ENCODE measurements around the gene NEGR1.

Gene NEGR1

DNA sequence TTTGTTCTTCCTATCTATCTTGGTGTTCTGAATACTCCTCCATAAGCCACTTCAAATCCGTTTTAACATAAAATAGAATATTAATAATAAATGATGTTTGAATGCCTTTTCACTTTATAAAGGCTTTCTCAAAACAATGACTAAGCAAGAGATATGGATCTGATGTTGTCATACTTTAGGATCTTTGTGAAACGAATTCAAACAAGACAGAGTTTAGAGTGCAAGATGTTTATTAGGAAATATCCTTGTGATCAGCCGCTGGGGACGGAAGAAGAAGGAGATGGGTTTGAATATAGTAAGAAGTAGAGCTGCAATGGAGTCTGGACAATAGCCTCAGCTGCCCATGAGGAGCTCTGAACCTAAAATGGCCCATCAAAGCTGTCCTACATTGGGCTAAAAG, 351.8 kb downstream of the NEGR1 start:
- no peak for DNase-seq (ENCODE audit: extremely low read depth, low read depth)
- TF ChIP-seq, protein P1, sequence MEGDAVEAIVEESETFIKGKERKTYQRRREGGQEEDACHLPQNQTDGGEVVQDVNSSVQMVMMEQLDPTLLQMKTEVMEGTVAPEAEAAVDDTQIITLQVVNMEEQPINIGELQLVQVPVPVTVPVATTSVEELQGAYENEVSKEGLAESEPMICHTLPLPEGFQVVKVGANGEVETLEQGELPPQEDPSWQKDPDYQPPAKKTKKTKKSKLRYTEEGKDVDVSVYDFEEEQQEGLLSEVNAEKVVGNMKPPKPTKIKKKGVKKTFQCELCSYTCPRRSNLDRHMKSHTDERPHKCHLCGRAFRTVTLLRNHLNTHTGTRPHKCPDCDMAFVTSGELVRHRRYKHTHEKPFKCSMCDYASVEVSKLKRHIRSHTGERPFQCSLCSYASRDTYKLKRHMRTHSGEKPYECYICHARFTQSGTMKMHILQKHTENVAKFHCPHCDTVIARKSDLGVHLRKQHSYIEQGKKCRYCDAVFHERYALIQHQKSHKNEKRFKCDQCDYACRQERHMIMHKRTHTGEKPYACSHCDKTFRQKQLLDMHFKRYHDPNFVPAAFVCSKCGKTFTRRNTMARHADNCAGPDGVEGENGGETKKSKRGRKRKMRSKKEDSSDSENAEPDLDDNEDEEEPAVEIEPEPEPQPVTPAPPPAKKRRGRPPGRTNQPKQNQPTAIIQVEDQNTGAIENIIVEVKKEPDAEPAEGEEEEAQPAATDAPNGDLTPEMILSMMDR (IDR thresholded peaks at IDR 0.05; ENCODE audit: low read depth, low read length) = no peak

DNA sequence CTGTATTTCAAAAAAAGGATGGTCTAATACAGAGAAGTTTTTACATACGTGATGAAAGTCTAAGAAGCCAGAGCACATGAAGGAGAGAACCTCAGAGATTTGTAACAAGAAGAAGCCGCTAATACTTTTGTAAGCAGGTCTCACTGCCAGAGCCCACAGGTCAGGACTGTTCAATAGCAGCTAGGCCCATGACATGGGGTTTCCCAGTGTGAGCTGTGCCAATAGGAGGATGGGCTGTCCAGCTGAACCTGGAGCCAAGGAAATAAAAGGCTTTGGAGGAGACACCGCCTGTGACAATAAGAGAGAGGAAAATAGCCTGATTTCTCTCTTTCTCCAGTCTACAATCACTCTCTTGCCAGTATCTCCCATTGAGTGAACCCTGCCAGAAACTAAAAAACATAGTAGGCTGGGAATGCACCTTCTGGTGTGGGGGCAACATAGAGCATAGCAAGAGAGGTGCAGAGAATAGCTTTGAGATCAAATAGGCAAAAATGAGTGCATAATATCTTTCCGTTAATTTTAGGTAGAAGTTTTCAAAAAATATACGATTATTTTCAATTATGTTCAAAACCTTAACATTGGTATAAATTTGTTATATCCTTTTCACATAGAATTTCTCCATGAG, 360.3 kb downstream of the NEGR1 start:
- TF ChIP-seq, protein P1 (IDR thresholded peaks at IDR 0.05; ENCODE audit: low read depth, low read length) = no peak
- DNase-seq (ENCODE audit: extremely low read depth, low read depth) = no peak

DNA sequence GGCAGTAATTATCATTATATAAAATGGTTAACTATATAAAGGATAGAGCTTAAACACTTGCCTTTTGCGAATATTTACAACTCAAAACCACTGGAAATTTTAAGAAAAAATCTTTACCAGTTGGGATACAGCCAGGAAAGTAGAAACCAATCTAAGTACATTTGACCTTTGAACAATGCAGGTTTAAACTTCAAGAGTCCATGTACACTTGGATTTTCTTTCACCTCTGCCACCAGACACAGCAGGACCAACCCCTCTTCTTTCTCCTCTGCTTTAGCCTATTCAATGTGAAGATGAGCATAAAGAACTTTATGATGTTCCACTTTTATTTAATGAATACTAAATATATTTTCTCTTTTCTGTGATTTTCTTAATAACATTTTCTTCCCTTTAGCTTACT, 361.1 kb downstream of the NEGR1 start:
- no peak for DNase-seq (ENCODE audit: extremely low read depth, low read depth)

DNA sequence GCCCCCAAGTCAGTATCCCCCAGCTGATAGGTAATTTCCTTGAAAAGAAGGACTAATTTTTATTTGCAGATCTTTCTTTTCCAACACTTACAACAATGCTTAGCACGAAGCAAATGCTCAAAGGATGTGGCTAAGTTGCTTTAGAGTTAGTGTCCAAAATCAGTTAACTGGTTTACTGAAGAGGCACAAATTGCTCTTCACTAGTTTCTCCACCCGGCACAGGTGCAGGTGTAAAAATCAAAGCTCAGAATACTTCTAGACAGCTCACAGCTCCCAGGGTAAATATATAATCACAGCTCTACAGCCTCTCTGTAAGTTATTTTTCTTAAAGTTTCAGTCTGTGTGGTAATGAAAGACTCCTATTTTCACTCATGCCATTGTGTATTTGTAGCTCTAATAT, 361.8 kb downstream of the NEGR1 start:
- DNase-seq (ENCODE audit: extremely low read depth, low read depth) = no peak
- TF ChIP-seq, protein P1 (IDR thresholded peaks at IDR 0.05; ENCODE audit: low read depth, low read length) = no peak

More for the DNA sequence above, 361.1 kb downstream of the NEGR1 start:
- TF ChIP-seq, protein P1 (IDR thresholded peaks at IDR 0.05; ENCODE audit: low read depth, low read length) = no peak

DNA sequence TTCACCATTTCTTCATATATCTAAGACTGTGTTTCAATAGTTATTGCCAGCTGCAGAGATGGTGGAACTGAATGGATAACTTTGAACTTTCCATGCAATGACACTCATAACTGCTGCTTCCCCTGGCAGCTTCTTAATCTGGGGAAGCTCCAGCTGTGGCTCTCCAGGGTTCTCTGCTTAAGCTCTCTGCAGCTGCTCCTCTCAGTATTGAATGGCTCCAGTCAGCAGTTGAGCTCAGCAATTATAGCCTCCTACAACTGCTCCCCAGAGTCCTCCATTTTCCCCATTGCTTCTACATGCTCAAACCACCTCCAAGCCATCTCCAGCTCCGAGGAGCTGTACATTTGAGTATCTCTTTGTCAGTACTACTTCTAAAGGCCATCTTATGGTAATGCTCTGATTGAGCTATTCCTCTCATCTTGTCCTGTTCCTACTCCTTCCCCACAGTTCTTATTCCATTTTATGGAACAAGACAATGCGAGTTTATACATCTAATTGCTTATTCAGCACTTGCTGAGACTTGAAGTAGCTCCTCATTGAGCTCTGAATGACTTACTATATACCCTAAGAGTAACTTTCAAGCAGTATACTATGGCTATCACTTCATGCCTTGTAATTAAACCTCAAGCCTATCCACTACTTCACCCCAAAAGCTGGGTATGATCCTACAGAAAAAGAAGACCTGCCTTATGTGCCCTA, 362.4 kb downstream of the NEGR1 start:
- TF ChIP-seq, protein P1 (IDR thresholded peaks at IDR 0.05; ENCODE audit: low read depth, low read length) = no peak
- no peak for DNase-seq (ENCODE audit: extremely low read depth, low read depth)

DNA sequence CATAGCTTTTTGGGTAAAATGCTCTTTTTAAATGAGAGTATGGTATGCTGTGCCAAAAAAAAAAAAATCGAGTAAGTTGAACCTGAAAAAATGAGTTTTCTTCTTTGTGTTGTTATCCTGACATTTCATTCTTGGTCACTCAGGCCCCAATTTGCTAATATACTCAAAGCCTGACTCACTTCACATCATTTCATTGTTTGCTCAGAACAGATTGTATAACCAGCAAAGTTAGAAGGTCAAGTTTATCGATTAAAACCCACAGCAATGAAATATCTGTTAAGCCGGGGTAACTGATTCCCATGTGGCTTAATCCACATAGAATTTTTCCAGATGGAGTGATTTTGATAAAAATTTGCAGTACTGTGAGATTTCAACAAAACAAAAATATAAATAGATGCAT, 363.7 kb downstream of the NEGR1 start:
- TF ChIP-seq, protein P1 (IDR thresholded peaks at IDR 0.05; ENCODE audit: low read depth, low read length) = no peak
- DNase-seq (ENCODE audit: extremely low read depth, low read depth) = no peak

DNA sequence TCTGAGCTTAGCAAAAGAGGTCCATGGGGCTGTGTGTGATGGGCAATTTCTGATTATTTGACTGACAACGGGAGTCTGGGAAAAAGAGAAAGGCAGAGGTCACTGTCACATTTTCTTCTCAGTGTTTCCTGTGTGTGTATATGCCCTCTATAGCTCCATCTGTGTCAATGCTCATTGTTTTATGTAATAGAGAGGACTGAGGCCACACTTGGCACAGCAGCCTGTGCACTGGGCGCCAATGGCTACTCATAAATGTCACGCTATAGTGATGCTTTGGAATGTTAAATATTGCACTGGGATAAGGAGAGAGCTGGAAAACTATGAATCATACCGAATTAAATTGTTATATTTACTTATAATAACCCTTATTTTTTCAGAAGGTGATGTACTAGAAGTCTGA, 365.4 kb downstream of the NEGR1 start:
- DNase-seq (ENCODE audit: extremely low read depth, low read depth) = no peak
- TF ChIP-seq, protein P1 (IDR thresholded peaks at IDR 0.05; ENCODE audit: low read depth, low read length) = no peak
